Stimulated activated CD4-positive, alpha-beta T cell treated with anti-CD3 and anti-CD28 coated beads, Interleukin-1b, Interleukin-23, amount 100 ng/mL, for 1 hour (primary cell): ENCODE data around the gene ANKRD28.

ENCODE experiments used
- DNase-seq, 2 donors: peaks; one replicate each; pipeline ENCODE4 v3.0.0-alpha.2; 2020; ENCODE audit warnings: low read depth in 2 of 2

ANKRD28 gene

DNA sequence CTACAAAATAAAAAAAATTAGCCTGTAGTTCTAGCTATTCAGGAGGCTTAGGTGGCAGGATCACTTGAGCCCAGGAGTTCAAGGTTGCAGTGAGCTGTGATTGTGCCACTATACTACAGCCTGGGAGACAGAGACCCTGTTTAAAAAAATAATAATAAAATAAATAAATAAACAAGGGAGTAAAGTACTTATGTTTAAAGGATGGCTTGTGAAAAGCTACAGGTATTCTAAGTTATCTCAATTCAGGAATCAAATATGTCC, 74.2 kb downstream of the ANKRD28 start:
- no peak for DNase-seq

DNA sequence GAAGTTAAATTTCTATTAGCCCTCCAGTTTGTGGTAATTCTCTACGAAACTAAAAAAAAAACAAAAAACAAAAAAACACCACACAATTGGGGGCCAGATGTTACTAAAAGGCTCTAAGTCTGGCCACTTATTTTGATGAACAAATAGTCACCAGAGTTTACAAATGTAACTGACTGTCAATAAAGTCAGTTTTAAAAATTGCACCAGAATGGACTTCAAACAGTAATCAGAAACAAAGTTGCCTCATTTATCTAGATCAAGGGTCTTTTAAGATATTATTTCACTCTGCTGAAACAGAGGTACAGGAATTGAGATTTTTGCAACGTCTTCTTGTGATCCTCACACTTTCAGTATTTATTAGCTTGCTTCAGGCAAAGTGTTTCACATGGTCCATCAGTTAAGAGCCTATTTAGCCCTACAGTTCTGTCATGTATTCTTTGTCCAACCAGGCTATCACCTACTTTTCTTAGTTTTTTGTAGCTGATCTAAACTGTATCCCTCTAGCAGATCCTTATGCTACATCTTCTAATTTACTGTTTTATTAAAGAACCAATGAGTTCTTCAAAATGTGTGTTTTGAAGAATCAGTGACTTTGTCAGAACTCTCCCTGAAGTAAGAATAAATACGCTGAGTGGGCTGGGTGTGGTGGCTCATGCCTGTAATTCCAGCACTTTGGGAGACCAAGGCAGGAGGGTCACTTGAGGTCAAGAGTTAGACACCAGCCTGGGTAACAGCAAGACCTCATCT, 74.7 kb downstream of the ANKRD28 start:
- DNase-seq, result no peak

DNA sequence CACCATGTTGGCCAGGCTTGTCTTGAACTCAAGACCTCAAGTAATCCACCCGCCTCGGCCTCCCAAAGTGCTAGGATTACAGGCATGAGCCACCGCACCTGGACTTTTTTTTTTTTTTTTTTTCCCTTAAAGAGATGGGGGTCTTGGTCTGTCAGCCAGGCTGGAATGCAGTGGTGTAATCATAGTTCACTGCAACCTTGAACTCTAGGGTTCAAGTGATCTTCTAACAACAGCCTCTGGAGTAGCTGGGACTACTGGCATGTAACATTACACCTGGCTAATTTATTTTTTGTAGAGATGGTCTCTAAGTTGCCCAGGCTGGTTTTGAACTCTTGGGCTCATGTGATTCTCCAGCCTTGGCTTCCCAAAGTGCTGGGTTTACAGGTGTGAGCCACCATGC, 81.6 kb downstream of the ANKRD28 start:
- DNase-seq, result no peak

GRCh38 chr3:15714448-15714847, 83.3 kb downstream of the ANKRD28 start:
- DNase-seq, result no peak

DNA sequence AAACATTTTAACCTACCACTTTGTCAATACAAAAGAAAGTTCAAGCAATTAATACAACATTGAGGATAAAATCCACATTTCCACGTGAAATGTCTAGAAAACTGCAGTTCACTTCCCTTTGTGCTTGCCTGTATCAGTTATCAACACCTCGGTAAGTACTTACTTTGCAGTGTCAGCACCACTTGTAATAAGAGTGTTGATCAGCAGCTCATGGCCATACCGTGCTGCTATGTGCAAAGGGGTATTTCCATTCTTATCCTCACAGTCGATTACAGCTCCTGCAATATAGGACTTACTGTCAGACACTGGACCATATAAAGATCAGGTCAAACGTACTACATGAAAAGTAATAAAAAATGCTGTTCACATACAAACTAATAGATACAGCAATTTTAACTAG, 84.4 kb downstream of the ANKRD28 start:
- no peak for DNase-seq

DNA sequence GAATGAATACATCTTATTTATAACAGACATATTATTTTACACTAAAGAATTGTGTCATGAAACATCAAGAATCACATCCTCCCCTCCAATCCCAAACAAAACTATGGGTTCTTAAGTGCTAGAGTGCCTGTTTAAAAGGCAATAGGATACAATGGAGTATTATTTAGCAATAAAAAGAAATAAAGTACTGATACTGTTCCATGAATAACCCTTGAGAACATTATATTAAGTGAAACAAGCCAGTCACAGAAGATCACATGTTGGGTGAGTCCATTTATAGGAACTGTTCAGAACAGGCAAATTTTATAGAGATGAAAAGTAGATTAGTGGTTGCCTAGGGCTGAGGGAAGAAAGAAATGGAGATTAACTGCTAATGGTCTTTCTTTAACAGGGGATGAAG, 86.5 kb downstream of the ANKRD28 start:
- no peak for DNase-seq

GRCh38 chr3:15708882-15709677, 88.7 kb downstream of the ANKRD28 start:
- no peak for DNase-seq

DNA sequence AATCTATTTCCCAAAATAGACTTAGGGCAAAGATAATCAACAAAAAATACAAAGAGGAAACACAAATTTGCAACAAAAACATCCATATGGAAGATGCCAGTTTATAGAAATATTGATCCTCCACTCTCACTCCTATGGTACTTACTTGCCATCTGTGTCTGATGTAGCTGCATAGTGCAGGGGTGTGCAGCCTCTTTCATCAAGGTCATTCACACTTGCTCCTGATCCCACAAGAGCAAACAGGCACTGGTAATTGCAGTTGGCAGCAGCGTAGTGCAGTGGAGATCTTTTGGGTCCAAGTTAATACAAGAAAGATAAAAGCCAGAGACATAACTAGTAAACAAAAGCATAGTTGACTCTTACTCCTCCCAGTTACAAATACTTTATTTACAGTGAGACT, 90.0 kb downstream of the ANKRD28 start:
- DNase-seq, result no peak

- no peak for DNase-seq
Measured at GRCh38 chr3:15703346-15703745, 94.4 kb downstream of the ANKRD28 start.

GRCh38 chr3:15694628-15695027, 103.2 kb downstream of the ANKRD28 start:
- DNase-seq, result no peak

GRCh38 chr3:15693355-15693754, 104.4 kb downstream of the ANKRD28 start:
- DNase-seq, result no peak

GRCh38 chr3:15690748-15691147, 107.0 kb downstream of the ANKRD28 start:
- no peak for DNase-seq

GRCh38 chr3:15690230-15690629, 107.5 kb downstream of the ANKRD28 start:
- DNase-seq, result no peak

- no peak for DNase-seq
Measured at GRCh38 chr3:15685927-15686326, 111.9 kb downstream of the ANKRD28 start.

DNA sequence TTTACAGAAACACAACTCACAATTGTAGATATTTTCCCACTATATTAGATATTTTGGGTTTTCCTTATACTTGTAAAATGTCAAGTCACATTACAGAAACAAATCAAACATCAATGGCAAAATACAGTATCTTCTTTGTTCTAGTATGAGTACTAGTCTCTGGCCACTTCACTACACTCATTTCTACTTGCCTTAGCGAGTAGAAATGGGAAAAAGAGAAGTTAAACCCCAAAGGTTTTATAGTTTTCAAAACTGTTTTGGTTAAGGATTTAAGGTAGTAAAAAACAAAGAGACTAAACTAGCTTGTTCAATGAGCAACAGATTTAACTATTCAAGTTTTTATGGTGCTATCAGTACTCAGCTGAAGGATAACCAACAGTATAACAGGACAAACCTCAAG, 114.5 kb downstream of the ANKRD28 start:
- no peak for DNase-seq

- no peak for DNase-seq
Measured at GRCh38 chr3:15682561-15683185, 115.1 kb downstream of the ANKRD28 start.

- no peak for DNase-seq
Measured at GRCh38 chr3:15681668-15682067, 116.1 kb downstream of the ANKRD28 start.

GRCh38 chr3:15679306-15679705, 118.5 kb downstream of the ANKRD28 start:
- DNase-seq, result no peak

DNA sequence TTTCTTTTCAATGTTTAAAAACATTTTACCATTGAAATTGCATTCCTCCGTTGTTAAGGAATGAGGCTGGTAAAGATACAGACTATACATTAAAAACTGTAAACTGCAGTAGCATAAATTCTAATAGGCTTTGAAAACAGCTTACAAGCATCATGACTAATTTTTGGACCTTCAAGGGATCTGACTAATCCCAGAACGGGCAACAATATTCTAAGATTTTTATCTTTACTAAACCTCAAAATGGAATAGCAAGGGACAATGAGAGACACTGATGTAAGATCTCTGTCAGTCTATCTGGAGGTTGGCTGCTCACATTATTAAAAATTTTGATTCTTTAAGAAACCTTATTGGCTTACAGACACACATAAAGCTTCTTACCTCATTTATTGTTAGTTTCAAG, 121.5 kb downstream of the ANKRD28 start:
- DNase-seq, result no peak

DNA sequence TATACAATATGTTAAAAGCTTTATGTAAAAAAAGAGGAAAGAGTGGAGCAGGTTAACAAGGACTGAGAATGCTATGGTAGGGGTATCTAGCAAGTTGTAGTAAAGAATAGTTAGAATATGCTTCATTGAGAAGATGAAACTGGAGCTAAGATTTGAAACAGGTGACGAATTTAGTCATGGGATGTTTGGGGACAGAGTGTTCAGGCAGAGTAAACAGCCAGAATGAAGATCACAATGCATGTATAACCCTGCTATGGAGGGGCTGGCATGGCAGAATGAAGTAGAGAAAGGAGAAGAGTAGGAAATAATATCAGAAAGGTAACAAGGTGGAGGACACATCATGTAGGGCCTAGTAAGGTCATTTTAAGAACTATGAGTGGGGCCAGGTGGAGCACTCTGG, 124.2 kb downstream of the ANKRD28 start:
- DNase-seq, result no peak

- DNase-seq, result no peak
Measured at GRCh38 chr3:15667484-15667883, 130.3 kb downstream of the ANKRD28 start.

DNA sequence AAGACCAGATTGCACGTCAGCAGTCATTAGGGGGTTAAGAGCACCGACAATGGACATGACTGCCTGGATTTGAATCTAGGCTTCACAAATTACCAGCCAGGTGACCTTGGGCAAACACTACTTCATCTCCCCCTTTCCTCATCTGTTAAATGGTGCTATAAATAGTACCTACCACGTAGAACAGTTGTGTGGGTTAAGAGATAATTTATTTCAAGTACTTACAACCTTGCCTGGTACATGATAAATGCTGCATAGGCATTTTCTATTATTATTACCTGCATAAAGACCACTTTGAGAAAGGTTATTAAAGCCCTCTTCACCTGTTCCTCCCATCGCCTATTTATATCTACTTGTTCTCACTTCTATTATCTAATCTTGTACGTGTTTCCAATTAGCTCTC, 131.5 kb downstream of the ANKRD28 start:
- DNase-seq, result no peak

- no peak for DNase-seq
Measured at GRCh38 chr3:15665510-15666150, 132.1 kb downstream of the ANKRD28 start.
